Activated CD4-positive, alpha-beta T cell treated with anti-CD3 and anti-CD28 coated beads, Interleukin-10, Interleukin-2, amounts not matched to agents 100 ng/mL and 50 ng/mL, durations not matched to agents 16 hours and 8 hours (primary cell): Measurements from ENCODE around the gene SMAP2.
"Not testable (repeated sequence)": the region's sequence is repeated elsewhere in the genome, so short reads cannot be mapped to it uniquely, and the experiment has no call there.

Source experiments
- DNase-seq: peaks from one replicate; pipeline ENCODE4 v3.0.0-alpha.2; 2020

Gene SMAP2

DNA sequence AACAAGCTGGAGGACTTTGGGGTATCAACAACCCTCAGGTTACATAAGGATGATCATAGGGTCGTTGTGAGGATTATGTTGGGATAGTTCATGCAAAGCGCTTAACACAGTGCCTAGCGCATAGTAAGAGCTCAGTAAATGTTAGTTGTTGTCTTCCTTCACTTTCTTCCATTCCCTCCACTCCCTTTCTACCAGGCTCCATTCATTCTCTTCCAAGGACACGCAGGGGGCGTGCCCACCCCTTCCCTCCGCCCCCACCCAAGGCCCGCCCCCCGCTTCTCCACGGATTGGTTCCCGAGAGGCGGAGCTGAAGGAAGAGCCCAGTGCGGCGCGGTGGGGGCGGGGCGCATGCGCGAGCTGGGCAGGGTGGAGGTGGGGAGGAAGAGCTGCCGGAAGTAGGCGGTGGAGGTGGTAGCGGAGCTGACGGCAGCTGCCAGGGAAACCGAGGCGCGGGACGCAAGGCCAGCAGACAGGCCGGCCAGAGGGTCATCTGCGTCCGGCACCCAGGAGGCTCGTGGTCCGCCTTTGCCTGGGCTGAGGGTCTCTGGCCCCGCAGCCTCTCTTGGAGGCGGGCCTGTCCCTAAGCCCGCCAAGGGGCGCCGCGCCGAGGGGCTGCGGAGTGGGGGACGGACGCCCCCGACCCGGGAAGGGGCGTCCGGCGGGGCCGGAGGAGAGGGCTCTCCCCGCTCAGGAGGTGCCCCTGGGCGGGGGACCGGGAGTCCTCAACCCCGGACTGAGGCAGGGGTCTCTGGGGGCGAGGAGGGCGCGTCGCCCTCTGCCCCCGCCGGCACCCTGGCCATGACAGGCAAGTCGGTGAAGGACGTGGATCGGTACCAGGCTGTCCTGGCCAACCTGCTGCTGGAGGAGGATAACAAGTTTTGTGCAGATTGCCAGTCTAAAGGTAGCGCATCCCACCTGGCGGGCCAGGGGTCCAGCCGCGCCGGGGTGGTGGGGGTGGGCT lies at the start of gene SMAP2:
SMAP2 (plus strand) TSS at position 405 of the 961 bp plus-strand sequence; CDS start at position 799, 394 bp downstream.
- DNase-seq = peak; percentile 98

DNA sequence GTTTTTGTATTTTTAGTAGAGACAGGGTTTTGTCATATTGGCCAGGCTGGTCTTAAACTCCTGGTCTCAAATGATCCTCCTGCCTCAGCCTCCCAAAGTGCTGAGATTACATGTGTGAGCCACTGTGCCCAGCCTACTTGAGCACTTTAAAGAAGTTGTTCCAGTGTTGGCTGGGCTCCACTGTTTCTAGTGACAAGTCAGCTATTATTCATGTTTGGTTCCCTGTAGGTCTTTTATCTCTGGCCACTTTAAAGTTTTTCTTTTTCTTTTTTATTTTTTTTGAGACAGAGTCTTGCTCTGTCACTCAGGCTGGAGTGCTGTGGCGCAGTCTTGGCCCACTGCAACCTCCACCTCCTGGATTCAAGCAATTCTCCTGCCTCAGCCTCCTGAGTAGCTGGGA lies 42.1 kb upstream of the SMAP2 start:
- not testable (repeated sequence) for DNase-seq

- DNase-seq = no peak
Measured at GRCh38 chr1:40332695-40333094, 40.8 kb upstream of the SMAP2 start.

- DNase-seq = no peak
Measured at GRCh38 chr1:40337443-40337842, 36.1 kb upstream of the SMAP2 start.

DNA sequence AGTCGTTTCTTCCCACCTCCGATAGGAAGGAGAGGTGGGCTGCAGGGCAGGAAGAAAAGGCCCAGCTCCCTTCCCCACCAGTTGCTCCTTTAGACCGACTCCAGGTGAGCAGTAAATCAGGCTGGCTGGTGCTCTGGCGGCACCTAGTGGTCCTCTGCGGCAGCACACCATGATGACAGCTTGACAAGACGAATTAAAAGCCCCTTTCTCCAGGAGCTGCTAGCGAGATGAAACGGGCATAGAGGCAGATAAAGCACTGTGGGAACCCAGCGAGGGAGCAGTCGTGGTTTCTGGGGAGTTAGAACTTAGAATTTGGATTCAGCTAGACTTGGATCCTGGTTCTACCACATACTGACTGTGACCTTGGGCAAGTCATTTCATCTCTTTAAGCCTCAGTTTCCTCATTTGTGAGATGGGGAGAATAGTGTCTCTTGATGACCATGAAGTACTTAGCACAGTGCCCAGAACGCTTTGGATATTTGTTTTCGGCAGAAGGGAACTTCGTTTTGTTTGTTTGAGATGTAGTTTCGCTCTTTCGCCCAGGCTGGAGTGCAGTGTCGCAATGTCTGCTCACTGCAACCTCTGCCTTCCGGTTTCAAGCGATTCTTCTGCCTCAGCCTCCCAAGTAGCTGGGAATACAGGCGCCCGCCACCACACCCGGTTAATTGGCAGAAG lies 34.6 kb upstream of the SMAP2 start:
- DNase-seq = peak; percentile 92

DNA sequence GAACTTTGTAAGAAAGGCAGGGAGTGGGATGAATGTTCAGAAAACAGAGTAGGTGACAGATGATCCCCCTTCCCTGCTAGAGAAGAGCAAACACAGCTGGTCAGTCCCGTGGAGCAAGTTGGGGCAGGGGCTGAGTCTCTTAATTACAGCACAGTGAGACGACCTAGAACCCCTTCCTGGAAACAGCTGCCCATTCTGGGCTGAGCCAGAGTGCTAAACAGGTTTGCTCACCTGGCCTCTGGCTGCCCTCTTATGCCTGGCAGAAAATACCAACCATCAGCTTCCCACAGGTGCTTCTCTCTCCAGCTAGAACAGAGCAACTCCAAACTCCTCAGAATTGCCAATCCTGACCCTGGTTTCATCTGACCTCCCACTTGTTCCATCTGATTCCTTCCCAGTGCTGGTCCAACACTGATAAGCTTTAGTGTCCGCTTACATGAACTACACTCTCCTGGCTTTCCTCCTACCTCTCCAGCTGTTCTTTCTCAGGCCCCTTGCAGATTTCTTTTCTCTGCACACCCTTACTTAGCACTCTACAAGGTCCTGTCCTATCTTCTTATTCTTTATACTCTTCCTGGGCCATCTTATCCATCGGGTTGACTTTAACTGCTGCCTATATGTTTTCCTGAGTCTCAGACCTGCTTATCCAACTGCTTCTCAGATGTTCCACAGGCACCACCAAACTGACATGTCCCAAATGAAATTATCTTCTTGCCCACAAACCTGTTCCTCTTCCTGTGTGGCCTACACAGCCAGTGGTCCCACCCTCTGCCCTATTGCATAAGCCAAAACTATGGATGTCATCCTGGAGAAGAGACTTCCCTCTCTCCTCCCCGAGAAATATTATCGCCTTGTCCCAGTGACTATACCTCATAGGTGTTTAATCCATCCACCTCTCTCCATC lies 33.9 kb upstream of the SMAP2 start:
- DNase-seq = no peak

- DNase-seq = peak; percentile 35
Measured at GRCh38 chr1:40341491-40342380, 31.8 kb upstream of the SMAP2 start.

GRCh38 chr1:40342381-40342717 lies 31.2 kb upstream of the SMAP2 start:
- DNase-seq = peak; percentile 43

- DNase-seq = peak; percentile 17
Measured at GRCh38 chr1:40344597-40344996, 28.9 kb upstream of the SMAP2 start.

DNA sequence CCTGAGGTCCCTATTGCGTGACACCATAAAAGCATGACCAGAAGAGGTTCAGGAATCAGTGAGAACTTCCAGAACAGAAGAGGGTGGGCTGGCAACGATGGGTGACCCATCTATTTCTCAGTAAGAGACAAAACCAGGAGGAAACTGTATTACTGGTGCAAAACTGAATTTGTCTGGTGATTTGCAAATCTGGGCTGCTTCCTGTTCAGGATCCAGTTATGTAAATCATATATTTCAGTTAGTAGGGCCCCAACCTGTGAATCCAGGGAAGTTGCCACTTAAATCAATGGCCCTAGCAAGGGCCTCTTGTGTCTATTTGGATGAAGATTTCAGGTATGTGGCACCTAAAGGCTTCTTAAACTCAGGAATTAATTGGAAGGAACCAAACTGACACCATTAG lies 23.1 kb upstream of the SMAP2 start:
- no peak for DNase-seq

DNA sequence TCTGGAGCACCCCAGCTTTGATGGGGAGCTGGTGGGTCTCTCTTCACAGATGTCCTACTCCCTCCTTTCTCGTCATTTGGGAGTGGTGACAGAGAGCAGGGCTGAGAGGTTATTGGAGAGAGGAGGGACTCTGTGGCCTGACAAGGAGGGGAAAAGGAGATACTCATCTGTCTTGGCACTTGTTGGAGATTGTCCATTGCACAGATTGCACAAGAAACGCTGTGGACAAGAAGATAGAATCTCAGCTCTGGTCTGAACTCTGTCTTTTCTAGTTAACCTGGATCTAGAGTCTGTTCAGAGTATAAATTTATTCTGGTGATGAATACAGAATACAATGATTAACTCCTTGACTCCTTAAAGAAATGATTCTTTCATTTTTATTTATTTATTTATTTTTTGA lies 22.4 kb upstream of the SMAP2 start:
- no peak for DNase-seq

DNA sequence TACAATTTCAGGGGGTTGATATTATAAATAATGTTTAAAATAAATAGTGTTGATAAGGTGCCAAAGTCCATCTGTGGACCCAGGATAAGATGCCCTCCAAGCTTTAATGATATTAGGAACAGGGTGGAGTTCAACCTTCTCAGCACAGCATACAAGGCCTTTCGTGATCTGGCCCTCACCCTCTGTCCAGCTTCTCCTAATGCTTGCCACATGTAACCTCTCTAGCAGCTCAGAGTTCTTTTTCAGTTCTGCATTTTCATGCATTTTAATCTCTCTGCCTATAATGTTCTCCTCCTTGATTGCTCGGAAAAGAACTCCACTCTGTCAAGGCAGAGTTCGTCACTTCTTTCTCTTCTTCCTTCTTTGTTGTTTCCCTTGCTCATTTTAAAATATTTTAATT lies 21.4 kb upstream of the SMAP2 start:
- DNase-seq = no peak

DNA sequence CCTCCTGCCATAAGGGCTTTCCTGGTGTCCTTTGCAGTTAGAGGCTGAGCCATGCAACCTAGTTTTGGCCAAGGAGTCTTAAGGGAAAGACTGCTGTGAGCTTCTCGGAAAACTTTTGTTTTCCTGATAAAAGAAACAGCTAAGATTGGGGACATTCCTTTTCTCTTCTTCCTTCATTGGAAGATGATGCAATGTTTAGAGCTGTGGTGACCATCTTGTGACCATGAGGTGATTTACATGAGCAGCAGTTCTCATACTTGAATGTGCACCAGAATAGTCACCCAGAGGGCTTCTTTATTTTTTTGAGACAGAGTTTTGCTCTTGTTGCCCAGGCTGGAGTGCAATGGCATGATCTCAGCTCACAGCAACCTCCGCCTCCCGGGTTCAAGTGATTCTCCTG lies 20.4 kb upstream of the SMAP2 start:
- no peak for DNase-seq

- DNase-seq = no peak
Measured at GRCh38 chr1:40357625-40358024, 15.9 kb upstream of the SMAP2 start.

GRCh38 chr1:40360631-40361030 lies 12.9 kb upstream of the SMAP2 start:
- DNase-seq = no peak

DNA sequence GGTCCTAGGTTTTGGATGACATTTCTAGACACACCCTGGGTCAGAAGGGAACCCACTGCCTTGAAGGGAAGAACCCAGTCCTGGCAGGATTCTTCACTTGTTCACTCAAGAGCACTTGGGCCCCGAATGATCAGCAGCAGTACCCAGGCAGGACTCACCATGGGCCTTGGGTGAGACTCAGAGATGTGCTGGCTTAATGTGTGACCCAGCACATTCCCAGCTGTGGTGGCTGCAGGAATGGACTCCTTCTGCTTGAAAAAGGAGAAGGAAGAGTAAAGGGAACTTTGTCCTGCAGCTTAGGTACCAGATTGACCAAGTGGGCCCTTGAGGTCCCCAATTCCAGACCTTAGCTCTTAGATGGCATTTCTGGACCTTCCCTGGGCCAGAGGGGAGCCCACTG lies 12.3 kb upstream of the SMAP2 start:
- DNase-seq = no peak

GRCh38 chr1:40361637-40362036 lies 11.9 kb upstream of the SMAP2 start:
- no peak for DNase-seq

- DNase-seq = no peak
Measured at GRCh38 chr1:40362199-40362598, 11.3 kb upstream of the SMAP2 start.

GRCh38 chr1:40362699-40363098 lies 10.8 kb upstream of the SMAP2 start:
- DNase-seq = no peak

DNA sequence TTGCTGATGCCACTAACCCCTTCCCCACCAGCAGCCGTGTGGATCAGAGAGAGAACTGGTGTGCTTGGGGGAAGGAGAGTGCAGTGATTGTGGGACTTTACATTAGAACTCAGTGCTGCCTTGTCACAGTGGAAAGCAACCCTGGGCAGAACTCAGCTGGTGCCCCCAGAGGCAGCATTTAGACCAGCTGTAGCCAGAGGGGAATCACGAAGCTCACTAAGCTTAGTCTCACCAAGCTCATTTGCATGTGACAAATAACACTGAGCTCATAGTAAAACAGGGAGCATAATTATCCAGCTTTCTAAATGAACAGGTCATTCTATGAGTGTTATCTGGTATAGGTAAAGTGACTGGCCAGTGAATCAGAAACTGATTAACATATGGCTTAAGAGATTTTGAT lies 9.8 kb upstream of the SMAP2 start:
- DNase-seq = peak; percentile 52

DNA sequence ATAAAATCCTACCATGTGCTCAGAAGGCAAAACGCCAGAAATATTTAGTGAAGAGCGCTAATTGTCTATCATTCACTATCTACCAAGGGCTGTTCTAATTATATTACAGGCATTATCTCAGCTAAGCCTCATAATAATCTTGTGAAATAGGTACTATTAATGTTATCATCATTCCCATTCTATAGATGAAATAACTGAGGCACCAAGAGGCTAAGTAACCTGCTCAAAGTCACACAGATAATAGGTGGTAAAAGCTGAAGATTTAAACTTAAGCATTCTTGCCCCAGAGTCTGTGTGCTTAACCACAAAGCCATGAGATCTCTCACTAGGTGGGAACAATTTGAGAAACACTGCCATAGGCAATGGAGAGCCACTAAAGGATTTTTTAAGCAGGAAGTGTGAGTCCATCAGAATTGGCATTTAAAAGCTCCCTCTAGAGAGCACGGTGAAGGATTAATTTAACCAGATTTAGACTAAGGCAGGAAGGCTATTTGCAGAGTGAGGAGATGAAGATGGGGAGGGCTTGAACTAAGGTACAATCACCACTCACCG lies 1.7 kb upstream of the SMAP2 start:
- DNase-seq = no peak
